NCI-H69 (cell line): ENCODE measurements around the gene PSMC3.

Source experiments
- DNase-seq: peaks from one replicate; lab custom pipeline; 2025; lab: John Stamatoyannopoulos, UW

PSMC3 gene

DNA sequence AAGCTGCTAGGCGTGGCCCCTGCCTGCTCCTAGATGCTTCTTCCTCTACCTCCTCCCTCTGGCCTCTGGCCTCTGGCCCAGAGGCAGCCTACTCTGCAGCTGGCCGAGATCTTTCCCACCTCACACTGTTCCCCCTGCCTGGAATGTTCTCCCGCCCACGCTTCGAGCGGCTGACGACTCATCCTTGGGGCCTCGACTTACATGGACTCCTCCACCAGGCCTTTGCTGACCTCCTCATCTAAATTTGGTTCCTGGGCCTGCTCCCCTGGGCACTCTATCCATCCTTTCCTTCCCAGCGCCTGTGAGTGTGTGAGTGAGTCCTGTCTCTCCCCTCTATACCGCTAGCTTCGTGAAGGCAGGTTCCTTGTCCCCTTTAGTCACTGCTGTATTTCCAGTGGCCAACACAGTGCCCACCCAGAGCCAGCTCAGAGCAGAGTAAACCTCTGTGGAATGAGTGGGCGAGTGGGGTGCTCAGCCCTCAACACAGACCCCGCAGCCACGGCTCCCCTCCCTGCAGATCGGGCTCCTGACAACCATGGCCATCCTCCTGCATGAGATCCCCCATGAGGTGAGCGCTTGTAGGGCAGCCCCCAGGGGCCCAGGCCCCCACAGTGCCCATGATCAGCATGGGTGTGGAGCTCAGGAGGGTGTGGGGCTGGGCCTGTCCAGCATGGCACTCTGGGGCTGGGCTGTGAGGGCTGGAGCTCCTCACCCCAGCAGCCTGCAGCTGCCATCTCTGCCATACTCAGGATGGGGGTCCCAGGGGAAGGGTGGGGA is 12.1 kb downstream of the PSMC3 start:
- DNase-seq: no peak

DNA sequence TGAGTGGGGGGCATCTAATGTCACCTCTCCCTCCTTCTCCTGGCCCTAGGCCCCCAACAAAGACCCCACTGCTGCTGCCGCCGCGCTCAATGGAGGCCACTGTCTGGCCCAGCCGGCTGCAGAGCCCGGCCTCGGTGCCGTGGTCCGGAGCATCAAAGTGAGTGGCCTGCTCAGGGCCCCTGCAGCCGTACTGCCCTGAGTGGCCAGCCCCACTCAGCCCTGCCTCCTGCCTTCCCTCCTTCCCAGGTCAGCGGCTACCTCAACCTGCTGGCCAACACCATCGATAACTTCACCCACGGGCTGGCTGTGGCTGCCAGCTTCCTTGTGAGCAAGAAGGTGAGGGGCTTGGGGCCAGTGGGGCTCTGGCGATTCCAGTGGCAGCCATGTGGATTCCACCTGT is 12.9 kb downstream of the PSMC3 start:
- no peak for DNase-seq

DNA sequence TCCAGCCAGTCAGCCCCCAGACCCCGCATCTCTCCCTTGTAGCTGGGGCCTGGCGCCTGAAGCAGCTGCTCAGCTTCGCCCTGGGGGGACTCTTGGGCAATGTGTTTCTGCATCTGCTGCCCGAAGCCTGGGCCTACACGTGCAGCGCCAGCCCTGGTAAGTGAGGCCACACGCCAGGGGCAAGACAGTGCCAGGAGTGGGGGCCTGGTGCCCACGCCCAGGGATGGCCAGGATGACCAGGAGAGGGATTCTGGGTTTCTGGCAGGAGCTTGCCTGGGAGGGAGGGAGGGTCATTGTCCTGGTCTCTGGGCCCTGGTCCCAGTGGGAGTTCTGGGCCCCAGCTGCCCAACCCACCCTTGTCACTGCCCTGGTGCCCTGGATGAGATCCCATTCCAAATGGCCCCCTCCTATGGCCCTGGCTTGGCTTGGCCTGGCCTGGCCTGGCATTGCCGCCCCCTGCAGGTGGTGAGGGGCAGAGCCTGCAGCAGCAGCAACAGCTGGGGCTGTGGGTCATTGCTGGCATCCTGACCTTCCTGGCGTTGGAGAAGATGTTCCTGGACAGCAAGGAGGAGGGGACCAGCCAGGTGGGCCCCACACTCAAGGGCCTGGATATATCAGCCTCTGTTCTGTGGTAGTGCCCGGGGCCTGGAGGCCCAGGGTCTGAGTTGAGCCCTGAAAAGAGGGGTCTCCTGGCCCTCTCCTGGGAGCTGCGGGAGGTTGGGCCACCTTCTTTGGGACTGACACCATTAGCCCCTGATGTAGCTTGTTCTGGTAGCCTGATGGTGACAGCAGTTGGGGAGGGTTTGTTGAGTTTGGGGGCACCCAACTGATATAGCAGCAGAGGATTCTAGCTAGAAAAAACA is 14.1 kb downstream of the PSMC3 start:
- DNase-seq: peak; percentile 64

DNA sequence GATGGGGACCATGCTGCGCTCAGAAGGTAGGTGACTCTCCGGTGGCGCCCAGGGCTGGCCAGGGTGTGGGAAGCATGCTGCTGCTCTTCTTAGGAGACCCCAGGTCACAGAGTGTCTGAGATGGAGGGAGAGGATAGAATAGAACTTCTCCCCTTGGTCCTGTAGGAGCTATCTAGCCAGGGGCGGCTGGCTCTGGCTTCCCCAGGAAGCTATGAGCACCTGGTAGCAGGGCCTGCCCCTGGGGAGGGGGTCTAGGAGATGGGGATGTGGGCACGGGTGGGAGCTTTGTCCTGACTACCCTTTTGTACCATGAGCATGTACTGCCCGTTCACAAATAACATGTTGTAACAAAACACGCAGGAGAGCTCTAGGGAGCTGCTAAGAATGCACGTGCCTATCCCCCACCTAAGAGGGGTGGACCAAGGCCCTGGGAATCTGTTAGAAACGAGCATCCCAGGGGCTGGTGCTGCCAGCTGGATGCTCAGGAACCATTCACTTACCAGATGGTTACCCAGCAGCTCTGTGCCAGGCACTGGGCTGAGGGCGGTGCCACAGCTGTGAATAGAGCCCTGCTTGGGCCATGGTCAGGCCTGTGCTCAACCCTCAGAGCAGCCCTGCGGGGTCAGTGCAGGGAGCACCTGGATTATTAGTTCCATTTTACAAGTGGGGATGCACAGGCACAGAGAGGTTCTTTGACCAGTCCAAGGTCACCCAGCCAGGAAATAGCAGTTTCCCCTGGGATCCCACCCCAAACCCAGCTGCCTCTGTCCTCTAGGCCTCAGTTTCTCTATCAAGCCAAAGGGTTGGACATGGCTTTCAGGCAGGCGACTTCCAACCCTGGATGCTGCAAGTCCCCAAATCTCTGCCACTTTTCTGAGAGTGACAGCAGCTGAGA is 15.6 kb downstream of the PSMC3 start:
- peak; percentile 39 for DNase-seq

DNA sequence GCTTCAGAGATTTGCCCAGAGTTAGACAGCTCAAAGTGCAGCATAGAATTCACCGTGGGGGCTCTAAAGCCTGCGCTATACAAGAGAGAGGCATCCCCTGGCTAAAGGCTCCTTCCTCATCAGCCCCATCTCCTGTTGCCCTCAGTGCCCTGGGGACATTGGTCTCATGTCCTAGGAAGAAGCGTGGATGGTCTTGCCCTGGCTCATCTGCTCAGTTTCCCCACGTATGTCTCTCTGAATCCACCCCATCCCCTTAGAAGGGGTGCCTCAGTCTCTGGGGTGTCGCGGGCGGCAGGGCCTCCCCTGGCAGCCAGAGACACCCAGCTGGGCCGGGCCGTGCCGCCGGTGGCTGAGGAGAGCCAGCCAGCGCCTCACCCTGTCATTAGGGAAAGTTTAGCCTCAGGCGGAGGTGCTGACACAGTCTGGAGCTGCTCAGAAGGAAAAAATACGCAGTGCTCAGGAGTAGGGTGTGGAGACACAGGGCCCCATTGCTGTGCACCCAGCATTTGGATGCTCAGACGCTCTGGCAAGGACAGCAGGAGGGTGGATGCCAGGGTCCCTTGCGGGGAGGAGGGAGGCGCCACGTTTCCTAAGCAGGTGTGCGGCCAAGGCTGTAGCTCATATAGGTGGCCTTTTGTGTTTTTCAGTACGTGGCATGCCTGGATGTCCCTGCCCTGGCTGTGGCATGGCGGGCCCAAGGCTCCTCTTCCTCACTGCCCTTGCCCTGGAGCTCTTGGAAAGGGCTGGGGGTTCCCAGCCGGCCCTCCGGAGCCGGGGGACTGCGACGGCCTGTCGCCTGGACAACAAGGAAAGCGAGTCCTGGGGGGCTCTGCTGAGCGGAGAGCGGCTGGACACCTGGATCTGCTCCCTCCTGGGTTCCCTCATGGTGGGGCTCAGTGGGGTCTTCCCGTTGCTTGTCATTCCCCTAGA is 16.5 kb downstream of the PSMC3 start:
- DNase-seq: peak; percentile 89

DNA sequence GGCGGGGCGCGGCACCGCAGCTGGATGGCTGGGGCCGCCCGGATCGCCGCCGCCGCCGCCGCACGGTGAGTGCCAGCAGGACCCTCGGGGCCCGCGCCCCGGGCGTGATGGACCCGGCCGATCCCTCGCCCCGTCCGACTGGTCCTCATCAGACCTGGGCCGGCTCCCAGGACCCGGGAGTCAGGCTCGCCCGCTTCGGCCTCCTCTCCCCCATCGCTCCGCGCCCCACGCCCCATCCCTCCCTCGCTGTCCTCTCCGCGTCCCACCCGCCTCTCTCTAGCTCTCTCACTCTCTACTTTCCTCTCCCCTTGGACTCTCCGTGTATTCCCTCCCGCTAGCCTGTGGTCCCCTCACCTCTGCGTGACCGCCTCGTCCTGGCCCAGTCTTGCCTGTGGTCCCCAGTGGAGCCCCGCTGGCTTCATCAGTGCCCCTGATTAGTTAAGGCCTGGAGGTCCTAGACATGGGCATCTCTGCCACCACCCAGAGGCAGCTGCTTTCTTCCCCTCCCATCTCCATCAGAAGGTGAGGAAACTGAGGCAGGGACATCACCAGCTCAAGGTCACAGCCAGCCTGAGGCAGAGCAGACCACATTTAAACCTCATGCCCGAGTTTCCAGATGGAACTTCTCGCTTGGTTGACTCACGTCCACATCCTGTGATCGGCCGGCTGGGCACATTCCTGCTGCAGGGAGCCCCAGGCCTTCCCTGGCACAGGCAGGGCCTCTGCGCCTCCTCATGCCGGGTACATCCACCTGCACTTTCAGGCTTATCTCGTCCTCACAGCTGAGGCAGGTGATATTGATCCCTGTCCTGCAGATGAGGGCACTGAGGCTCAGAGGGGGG is 17.4 kb downstream of the PSMC3 start:
- DNase-seq: peak; percentile 73

DNA sequence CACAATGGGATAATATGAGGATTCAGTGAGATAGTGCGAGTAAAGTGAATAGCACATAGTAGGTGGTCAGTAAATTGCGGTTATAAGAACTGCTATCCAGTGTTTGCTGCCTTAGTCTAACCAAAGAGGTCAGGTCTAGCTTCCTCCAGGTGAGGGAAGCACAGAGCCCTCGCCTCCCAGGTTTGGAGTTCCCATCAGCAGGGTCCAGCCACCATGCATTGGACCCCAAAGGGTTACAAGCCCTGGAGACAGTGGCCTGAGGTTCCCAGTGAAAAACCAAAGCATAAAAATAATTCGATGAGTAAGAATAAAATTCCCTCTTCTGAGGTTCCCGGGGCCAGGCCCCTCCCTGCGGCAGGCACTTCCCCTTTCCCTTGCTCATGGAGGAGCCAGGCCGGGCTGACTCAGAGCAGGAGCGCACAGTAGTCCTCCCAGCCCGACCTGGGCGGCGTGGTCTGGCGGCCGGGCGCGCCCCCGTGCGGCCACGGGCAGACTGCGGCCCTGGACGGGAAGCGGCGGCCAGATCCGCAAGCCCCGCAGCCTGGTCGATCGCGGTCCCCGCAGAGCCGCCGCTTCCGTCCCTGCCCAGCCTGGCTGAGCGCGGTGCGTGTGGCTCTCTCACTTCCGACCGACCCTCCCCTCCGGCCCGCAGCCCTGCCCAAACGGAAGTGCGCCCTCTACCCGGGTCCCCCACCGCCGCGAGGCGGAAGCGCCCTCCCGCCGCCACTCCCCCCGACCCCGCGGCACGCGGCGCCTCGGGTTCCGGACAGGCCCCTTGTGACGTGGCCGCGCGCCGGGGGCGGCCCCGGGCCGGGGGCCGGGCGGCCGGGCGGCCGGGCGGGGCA is 18.3 kb downstream of the PSMC3 start, which contains the start of gene SLC39A13:
Gene SLC39A13 (plus strand): TSS at position 845 of the 845 bp plus-strand sequence. CDS start 1,505 bp downstream, outside the sequence.
- DNase-seq: peak; percentile 98

DNA sequence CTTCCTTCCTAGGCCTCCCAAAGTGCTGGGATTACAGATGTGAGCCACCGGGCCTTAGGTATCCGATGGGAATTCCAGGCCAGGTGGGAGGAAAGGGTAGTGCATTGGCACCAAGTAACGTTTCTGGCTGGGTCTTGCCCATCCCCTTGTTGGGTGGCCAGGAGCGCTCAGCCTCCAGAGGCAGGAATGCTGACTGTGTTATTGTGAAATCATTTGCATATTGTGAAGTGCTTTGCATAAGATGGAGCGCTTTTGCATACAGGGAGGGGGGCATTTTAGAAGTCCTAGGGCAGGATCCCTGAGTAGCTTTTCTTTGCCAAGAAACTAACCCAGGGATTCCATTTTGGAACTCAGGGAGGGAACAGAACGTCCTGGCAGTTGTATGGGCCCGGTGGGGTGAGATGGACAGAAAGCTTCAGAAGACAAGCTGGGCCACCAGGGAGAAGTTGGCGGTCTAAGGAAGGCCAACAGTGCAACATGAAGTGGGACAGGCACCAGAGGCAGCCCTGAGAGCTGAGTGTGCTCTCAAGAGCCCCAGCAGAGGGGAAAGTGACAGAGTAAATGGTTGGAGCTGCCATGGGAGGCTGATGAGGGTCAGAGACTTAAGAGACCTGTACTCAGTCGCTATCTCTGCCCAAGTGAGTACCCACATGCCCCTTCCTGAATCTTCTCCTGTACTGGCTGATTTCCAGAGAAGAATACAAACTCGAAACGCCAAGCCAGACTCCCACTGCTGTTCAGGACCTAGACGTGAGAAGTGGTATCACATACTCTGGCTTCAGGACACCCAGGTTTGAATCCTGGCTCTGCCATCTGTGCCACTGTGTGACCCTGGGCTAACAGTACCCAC is 19.1 kb downstream of the PSMC3 start:
- no peak for DNase-seq

DNA sequence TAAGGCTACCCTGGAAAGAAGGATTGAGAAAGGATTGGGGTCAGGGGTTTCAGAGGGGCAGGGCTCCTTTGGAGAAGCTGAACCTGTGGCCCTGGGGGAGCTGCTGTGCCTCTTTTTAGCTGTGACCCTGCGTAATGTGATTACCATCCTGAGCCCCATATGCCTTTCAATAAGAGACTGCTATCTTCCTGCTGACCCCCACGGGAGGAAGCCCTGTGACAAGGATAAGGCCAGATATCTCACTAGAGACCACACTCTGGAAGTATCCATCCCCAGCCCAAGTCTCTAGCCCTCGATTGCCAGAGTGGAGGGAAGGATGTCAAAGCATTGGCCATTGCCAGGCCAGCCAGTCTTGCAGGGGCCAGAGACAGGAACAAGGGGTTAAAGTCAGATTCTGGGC is 22.7 kb downstream of the PSMC3 start:
- no peak for DNase-seq

DNA sequence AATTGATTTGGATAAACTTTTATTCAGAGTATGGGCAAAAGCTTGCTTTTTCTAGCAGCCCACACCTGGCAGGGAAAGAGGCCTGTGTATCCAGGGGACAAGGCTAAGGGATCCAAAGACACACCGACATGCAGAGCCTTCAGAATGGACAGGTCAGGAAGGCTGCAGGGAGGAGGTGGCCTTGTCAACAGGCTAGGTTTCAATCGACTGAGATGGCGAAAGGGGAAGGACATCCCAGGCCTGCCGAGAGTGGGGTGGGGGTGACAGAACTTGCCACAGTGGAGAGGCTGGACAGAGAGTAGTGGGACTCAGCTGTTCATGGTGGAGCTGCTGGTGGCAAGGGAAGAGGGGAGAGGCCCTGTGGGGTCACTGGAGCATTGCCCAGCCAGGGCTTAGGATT is 23.1 kb downstream of the PSMC3 start:
- no peak for DNase-seq

DNA sequence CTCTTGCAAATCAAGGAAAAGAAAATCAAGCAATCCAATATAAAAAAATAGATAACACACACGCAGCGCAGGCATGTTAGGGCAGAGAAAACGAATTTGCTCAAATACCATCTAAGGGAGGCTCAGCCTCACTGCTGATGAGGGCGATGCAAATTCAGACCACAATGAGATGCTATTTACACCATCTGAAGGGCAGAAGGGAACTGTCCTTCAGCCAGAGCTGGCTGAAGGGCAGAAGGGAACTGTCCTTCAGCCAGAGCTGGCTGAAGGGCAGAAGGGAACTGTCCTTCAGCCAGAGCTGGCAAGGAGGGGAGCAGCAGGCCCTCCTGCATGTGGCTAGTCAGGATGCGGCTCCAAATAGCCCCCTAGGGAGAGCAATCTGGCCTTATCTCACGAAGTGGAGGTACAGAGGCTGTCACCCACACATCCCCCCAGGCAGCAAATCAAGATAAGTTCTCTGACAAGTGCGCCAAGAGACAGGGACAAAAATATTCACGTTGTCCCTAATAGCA is 25.4 kb downstream of the PSMC3 start:
- no peak for DNase-seq

DNA sequence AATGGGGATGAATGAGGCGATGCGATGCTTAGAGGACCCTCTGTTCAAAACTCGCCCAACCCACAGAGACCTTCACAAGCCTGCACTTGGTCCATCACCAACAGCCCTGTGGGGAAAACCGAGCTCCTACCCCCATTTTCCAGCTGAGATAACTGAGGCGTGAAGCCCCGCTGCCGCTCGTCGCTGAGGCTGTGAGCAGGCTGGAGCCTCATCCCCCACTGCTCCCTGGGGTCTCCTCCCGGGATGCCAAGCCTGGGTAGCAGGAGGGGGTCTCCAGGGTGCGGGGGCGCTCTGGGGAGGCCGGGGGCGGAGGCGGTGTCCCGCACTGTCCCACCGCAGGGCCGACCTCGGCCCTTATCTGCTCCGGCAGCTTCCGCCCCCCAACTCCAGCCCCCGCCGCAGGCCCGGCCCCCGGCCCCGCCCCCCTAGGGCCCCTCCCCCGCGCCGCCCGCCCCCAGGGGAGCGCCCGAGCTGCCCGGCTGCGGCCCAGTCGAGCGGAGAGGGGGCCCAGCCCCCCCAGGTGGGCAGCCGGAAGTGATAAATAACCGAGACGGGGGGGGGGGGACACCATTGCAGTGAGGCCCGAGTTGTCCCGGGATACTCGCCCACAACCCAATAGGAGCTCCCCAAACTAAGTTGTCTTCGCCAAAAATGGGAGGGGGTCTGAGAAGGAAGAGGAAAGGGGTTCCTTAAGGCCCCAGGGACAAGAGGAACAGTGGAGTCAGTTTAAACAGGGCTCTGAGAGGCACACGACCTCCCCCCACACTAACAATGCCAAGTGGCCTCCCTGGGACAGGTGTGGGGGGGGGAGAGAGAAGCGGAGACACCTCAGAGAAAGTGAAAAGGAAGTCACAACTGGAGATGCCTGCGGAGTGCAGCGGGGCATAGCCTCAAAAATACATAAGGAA is 26.1 kb downstream of the PSMC3 start:
- DNase-seq: peak; percentile 57

DNA sequence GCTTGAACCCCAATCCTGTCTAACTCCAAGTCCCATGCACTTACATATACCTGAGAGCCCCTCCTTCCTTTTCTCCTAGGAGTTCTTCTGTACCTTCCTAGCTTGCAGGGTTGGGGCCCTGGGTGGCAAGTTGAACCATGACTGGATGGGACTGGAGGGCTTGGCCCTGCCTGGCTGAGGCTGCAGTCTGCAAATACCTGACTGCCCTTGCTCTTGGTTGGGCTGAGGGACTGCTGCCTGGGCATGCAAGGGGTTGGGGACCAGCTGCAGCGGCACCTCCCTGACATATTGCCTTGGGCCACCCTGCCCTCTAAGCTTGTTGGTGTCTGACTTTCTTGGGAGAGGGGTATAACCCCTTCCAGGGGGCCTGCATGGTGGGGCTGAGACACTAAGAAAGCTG is 27.7 kb downstream of the PSMC3 start:
- no peak for DNase-seq

DNA sequence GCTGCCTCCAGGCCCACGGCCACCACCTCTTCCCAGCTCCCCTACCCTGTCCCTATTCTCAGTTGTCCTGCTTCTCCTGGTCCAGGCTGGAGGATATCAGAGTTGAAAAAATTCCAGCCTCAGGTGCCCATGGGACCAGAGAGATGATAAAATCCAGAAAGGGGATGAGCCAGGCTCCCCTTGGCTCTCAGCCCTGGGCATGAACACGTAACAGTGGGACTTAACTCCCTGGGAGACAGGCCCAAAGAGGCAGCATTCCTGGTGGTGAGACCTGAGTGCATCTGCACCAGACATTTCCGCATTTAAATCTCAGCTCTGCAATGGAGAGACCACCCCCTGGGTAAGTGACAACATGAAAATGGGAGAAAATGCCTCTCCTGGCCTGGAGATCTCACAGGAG is 28.2 kb downstream of the PSMC3 start:
- no peak for DNase-seq

DNA sequence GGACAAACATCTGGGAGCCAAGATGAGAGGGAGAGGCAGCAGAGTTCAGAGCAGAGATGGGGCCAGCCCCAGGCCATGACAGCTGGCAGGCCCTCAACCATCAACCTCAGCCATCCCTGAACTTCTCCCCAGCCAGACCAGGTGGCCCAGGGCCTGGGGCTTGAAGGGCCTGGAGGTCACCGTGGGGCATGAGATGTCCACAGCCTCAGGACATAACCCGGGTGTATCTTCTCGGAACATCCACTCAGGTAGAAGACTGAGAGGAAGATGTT is 30.3 kb downstream of the PSMC3 start:
- DNase-seq: no peak

DNA sequence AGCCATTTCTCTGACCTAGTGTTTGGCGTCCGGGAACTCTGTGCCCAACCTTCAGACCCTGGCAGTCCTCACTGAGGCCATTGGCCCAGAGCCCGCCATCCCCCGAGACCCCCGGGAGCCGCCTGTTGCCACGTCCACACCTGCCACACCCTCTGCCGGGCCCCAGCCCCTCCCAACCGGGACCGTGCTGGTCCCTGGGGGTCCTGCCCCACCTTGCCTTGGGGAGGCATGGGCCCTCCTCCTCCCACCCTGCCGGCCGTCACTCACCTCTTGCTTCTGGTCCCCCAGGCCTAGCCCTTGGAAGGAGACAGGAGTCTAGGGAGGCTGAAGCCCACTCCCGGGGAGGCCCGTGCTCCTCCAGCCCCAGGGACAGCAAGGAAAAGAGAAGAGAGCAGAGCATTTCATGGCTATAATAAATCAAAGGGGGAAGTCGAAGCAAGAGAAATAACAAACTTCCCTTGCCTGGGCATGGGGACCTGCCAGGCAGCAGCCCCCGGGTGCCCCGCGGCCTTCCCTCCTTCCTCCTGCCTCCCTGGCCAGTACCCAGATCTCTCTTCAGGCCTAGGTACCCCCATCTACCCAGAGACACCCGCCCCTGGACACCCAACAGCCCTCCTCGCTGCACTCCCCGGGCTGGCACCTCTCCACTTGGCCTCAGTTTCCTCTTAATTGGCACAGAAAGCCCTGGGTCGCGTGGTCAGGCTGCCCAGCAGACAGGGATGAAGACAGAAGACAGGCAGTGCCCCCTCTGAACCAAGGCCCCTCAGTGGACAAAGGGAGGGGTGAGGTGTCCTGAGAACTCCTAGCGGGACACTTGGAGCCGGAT is 30.8 kb downstream of the PSMC3 start:
- DNase-seq: no peak
